Activated B cell treated with CpG ODN at 0.5 μM for 24 hours (primary cell): ENCODE measurements around the gene MRPL20. TPM values are rescaled to one million over a fixed set of nuclear protein-coding genes. Genes with fewer than 3 reads are reported as not detected.
A peak's percentile ranks its signal among the peaks of the same experiment; 100 is the strongest.

Experiments used
- ATAC-seq: fragments of 200-7000 bp; cut with Tn5 transposase; one replicate; pipeline ENCODE4 v1.10.0; 2021; ENCODE audit warnings: low read depth, mild to moderate bottlenecking, moderate library complexity
- CTCF ChIA-PET: fragments of 350-600 bp; sonication (Branson Sonifier 250); formaldehyde crosslinking; loops from one replicate; lab custom pipeline; 2021; ENCODE audit warnings: antibody characterized with exemption; lab: Charles Lee
- POLR2A ChIA-PET: fragments of 350-600 bp; sonication (Branson Sonifier 250); formaldehyde crosslinking; loops from one replicate; lab custom pipeline; 2021; ENCODE audit warnings: antibody characterized with exemption; lab: Charles Lee
- DNase-seq: peaks from one replicate; pipeline ENCODE4 v3.0.0; 2022
- H3K27ac Mint-ChIP-seq: one replicate; pipeline ENCODE4 v1.8.0; 2020; ENCODE audit warnings: mixed read lengths
- H3K27me3 Mint-ChIP-seq: one replicate; pipeline ENCODE4 v1.8.0; 2021; ENCODE audit warnings: mixed read lengths
- H3K36me3 Mint-ChIP-seq: one replicate; pipeline ENCODE4 v1.8.0; 2021; ENCODE audit warnings: low read depth, mixed read lengths
- H3K4me1 Mint-ChIP-seq: one replicate; pipeline ENCODE4 v1.8.0; 2021; ENCODE audit warnings: mixed read lengths
- H3K4me3 Mint-ChIP-seq: one replicate; pipeline ENCODE4 v1.8.0; 2020; ENCODE audit warnings: mild to moderate bottlenecking, mixed read lengths
- H3K9me3 Mint-ChIP-seq: one replicate; pipeline ENCODE4 v1.8.0; 2020; ENCODE audit warnings: mixed read lengths
- CTCF ChIP-seq: fragments of 200-600 bp; IDR thresholded peaks from one replicate; pipeline ENCODE4 v1.8.0; 2022; ENCODE audit warnings: antibody characterized with exemption, mild to moderate bottlenecking
- intact Hi-C: fragments of 100-400 bp; cut with micrococcal nuclease; formaldehyde crosslinking; loops from one replicate; pipeline ENCODE4 v1.15.1; 2024
- total RNA-seq: library from RNA; stranded (reverse); gene quantifications from 2 replicates; pipeline ENCODE4 v1.2.3, GENCODE V29; 2022

Gene MRPL20
- total RNA-seq, 1 donor from 2014 or later = 136 TPM

- Mint-ChIP-seq H3K27me3 (no peaks in the 10 kb centered on the region), H3K4me3 (peak overlapping the region; percentile 92), H3K4me1 (peaks cover 56% of the 10 kb centered on the region), H3K36me3 (peaks cover 76% of the 10 kb centered on the region), H3K9me3 (no peaks in the 10 kb centered on the region), H3K27ac (peak overlapping the region; percentile 70)
- ATAC-seq = no peak
- POLR2A ChIA-PET = interaction anchor here (0.8 to 5.6 kb wide), 20 partner anchors 9 to 378 kb away, joined by 3 to 116 read pairs (median 3); partner anchors contain the start of genes ATAD3A, AURKAIP1, MRPL20 and TAS1R3
- CTCF ChIA-PET = interaction anchor here (1.3 to 1.4 kb wide), 3 partner anchors 9 to 41 kb away, joined by 3 read pairs; no protein-coding TSS in a partner anchor
- TF ChIP-seq CTCF = no peak
- intact Hi-C loops = loop anchor here (1.0 kb wide), 4 partner anchors 9 to 90 kb away; partner anchors contain the start of genes ATAD3B, AURKAIP1, MRPL20 and PUSL1
- DNase-seq = no peak
Measured at GRCh38 chr1:1398677-1399186, 8.4 kb downstream of the MRPL20 start.

- Mint-ChIP-seq H3K4me1 (peaks cover 52% of the 10 kb centered on the region), H3K9me3 (no peaks in the 10 kb centered on the region), H3K4me3 (peak overlapping the region; percentile 92), H3K27ac (peak overlapping the region; percentile 70), H3K27me3 (no peaks in the 10 kb centered on the region), H3K36me3 (peaks cover 76% of the 10 kb centered on the region)
- CTCF ChIA-PET = interaction anchor here (1.4 kb wide), 2 partner anchors 10 to 42 kb away, joined by 3 read pairs; no protein-coding TSS in a partner anchor
- ATAC-seq (no peak), DNase-seq (no peak)
- POLR2A ChIA-PET = interaction anchor here (0.7 to 5.6 kb wide), 6 partner anchors 10 to 173 kb away, joined by 3 to 116 read pairs (median 4); partner anchors contain the start of genes AURKAIP1, MRPL20 and TAS1R3
- TF ChIP-seq CTCF = no peak
- intact Hi-C loops = no loop called here
Measured at GRCh38 chr1:1397839-1398523, 9.1 kb downstream of the MRPL20 start.

- no peaks in the 10 kb centered on the region for H3K27me3 Mint-ChIP-seq
- ChIA-PET POLR2A (interaction anchor here (0.7 to 5.6 kb wide), 3 partner anchors 12 to 60 kb away, joined by 5 to 116 read pairs (median 6); partner anchors contain the start of genes AURKAIP1 and MRPL20), CTCF (no interaction called here)
Measured at GRCh38 chr1:1395166-1395565, 11.9 kb downstream of the MRPL20 start.

GRCh38 chr1:1394116-1394515, 13.0 kb downstream of the MRPL20 start:
- H3K4me1 Mint-ChIP-seq = peaks cover 32% of the 10 kb centered on the region
- ChIA-PET CTCF (no interaction called here), POLR2A (interaction anchor here (0.9 kb wide), 1 partner anchor 19 kb away, joined by 3 read pairs; the partner anchor contains the start of gene AURKAIP1)
- no peaks in the 10 kb centered on the region for H3K9me3 Mint-ChIP-seq
- no peak for TF ChIP-seq CTCF
- no peak for DNase-seq
- intact Hi-C loops = no loop called here
- H3K4me3 Mint-ChIP-seq = no peak overlapping the region
- no peaks in the 10 kb centered on the region for H3K27me3 Mint-ChIP-seq
- peaks cover 81% of the 10 kb centered on the region for H3K36me3 Mint-ChIP-seq
- no peak overlapping the region for H3K27ac Mint-ChIP-seq
- ATAC-seq = no peak

More at GRCh38 chr1:1395166-1395565, 11.9 kb downstream of the MRPL20 start:
- ATAC-seq = no peak
- Mint-ChIP-seq H3K9me3 (no peaks in the 10 kb centered on the region), H3K27ac (no peak overlapping the region), H3K4me3 (no peak overlapping the region), H3K4me1 (peaks cover 37% of the 10 kb centered on the region), H3K36me3 (peaks cover 76% of the 10 kb centered on the region)
- TF ChIP-seq CTCF = no peak
- intact Hi-C loops = no loop called here
- DNase-seq = no peak

GRCh38 chr1:1393428-1393827, 13.7 kb downstream of the MRPL20 start:
- Mint-ChIP-seq H3K27me3 (no peaks in the 10 kb centered on the region), H3K36me3 (peaks cover 86% of the 10 kb centered on the region), H3K4me3 (no peak overlapping the region), H3K27ac (no peak overlapping the region), H3K9me3 (no peaks in the 10 kb centered on the region), H3K4me1 (peaks cover 30% of the 10 kb centered on the region)
- ATAC-seq (no peak), DNase-seq (no peak)
- ChIA-PET CTCF (no interaction called here), POLR2A (no interaction called here)
- TF ChIP-seq CTCF = no peak
- intact Hi-C loops = no loop called here
